G401 (cell line): Measurements from ENCODE around the gene SYPL1. TPM values are rescaled to one million over a fixed set of nuclear protein-coding genes. Genes with fewer than 3 reads are reported as not detected.

Source experiments
- DNase-seq: peaks from one replicate; pipeline ENCODE4 v3.0.0-alpha.2; 2015; ENCODE audit warnings: low spot score
- in situ Hi-C: cut with HindIII; loops from 2 replicates; pipeline ENCODE4 v1.10.0; 2016; ENCODE audit warnings: low sequenced_read_pairs, mixed read lengths
- total RNA-seq: library from RNA; depleted of rRNA; stranded (reverse); fragments of >200 nt; shearing (Covaris generic); gene quantifications from 2 replicates; pipeline ENCODE4 v1.2.3, GENCODE V29; 2014

The SYPL1 gene
- total RNA-seq, 1 experiment from 2014 or later = 25.6 TPM

- in situ Hi-C loops = no loop called here
- no peak for DNase-seq
These were observed 53.9 kb downstream of the SYPL1 start for GRCh38 chr7:106057962-106058927.

- no peak for DNase-seq
- in situ Hi-C loops = no loop called here
These were observed 54.7 kb downstream of the SYPL1 start for GRCh38 chr7:106057204-106057961.

- in situ Hi-C loops = no loop called here
- DNase-seq = peak; percentile 84
These were observed 55.5 kb downstream of the SYPL1 start for GRCh38 chr7:106056513-106057203.

GRCh38 chr7:106054971-106055532, 57.1 kb downstream of the SYPL1 start:
- DNase-seq = peak; percentile 74
- in situ Hi-C loops = no loop called here

GRCh38 chr7:106054156-106054910, 57.8 kb downstream of the SYPL1 start:
- in situ Hi-C loops = no loop called here
- DNase-seq = no peak

- DNase-seq = no peak
- in situ Hi-C loops = no loop called here
These were observed 59.0 kb downstream of the SYPL1 start for GRCh38 chr7:106053109-106053508.

- in situ Hi-C loops = no loop called here
- no peak for DNase-seq
These were observed 59.4 kb downstream of the SYPL1 start for GRCh38 chr7:106052681-106053080.

GRCh38 chr7:106050746-106051117, 61.4 kb downstream of the SYPL1 start:
- no peak for DNase-seq
- in situ Hi-C loops = no loop called here

- in situ Hi-C loops = no loop called here
- DNase-seq = no peak
These were observed 61.9 kb downstream of the SYPL1 start for GRCh38 chr7:106050002-106050745.

GRCh38 chr7:106049139-106049752, 62.9 kb downstream of the SYPL1 start:
- in situ Hi-C loops = no loop called here
- no peak for DNase-seq

GRCh38 chr7:106048706-106049020, 63.4 kb downstream of the SYPL1 start:
- in situ Hi-C loops = no loop called here
- DNase-seq = no peak

- DNase-seq = peak; percentile 65
- in situ Hi-C loops = no loop called here
These were observed 64.0 kb downstream of the SYPL1 start for GRCh38 chr7:106047818-106048705.

GRCh38 chr7:106047184-106047583, 64.9 kb downstream of the SYPL1 start:
- DNase-seq = peak; percentile 55
- in situ Hi-C loops = no loop called here

- in situ Hi-C loops = no loop called here
- no peak for DNase-seq
These were observed 66.5 kb downstream of the SYPL1 start for GRCh38 chr7:106045586-106045985.

- no peak for DNase-seq
- in situ Hi-C loops = no loop called here
These were observed 67.0 kb downstream of the SYPL1 start for GRCh38 chr7:106045139-106045538.

GRCh38 chr7:106042196-106042611, 69.9 kb downstream of the SYPL1 start:
- DNase-seq = no peak
- in situ Hi-C loops = no loop called here
